SKM-1 treated with dmso at 0.1 percent for 144 hours (cell line): ENCODE results near the gene SGO2.
"Not testable (repeated sequence)": the region's sequence is repeated elsewhere in the genome, so short reads cannot be mapped to it uniquely, and the experiment has no call there.

Experiments used
- DNase-seq: peaks from one replicate; lab custom pipeline; 2025; ENCODE audit not compliant: unreplicated experiment; lab: John Stamatoyannopoulos, UW

SGO2 gene

GRCh38 chr2:200618054-200618419, 92.0 kb downstream of the SGO2 start:
- DNase-seq: no peak

- DNase-seq: no peak
Measured at GRCh38 chr2:200618590-200619021, 92.6 kb downstream of the SGO2 start.

- DNase-seq: no peak
Measured at GRCh38 chr2:200619279-200619678, 93.3 kb downstream of the SGO2 start.

- no peak for DNase-seq
Measured at GRCh38 chr2:200620606-200621390, 94.8 kb downstream of the SGO2 start.

- no peak for DNase-seq
Measured at GRCh38 chr2:200622106-200622505, 96.1 kb downstream of the SGO2 start.

- DNase-seq: peak; percentile 52
Measured at GRCh38 chr2:200624026-200624425, 98.0 kb downstream of the SGO2 start.

- DNase-seq: no peak
Measured at GRCh38 chr2:200624658-200625057, 98.7 kb downstream of the SGO2 start.

- no peak for DNase-seq
Measured at GRCh38 chr2:200625282-200625681, 99.3 kb downstream of the SGO2 start.

- DNase-seq: no peak
Measured at GRCh38 chr2:200625958-200626363, 100.0 kb downstream of the SGO2 start.

GRCh38 chr2:200627110-200627770, 101.2 kb downstream of the SGO2 start:
- DNase-seq: no peak

- not testable (repeated sequence) for DNase-seq
Measured at GRCh38 chr2:200628461-200628860, 102.5 kb downstream of the SGO2 start.

GRCh38 chr2:200631287-200631686, 105.3 kb downstream of the SGO2 start:
- no peak for DNase-seq
